HG03280 (cell line): ENCODE measurements around the gene ALKBH5.

ENCODE experiments used
- ATAC-seq: cut with Tn5 transposase; IDR thresholded peaks from one replicate; pipeline ENCODE4 v1.9.1; 2021; ENCODE audit warnings: mild to moderate bottlenecking, moderate library complexity; ENCODE audit not compliant: unreplicated experiment

The ALKBH5 gene

GRCh38 chr17:18184143-18185031 lies 759 bp downstream of the ALKBH5 start:
- peak; percentile 1 for ATAC-seq

GRCh38 chr17:18185391-18185790 lies 1.8 kb downstream of the ALKBH5 start:
- ATAC-seq, result no peak

GRCh38 chr17:18185832-18186626 lies 2.4 kb downstream of the ALKBH5 start:
- ATAC-seq, result no peak

DNA sequence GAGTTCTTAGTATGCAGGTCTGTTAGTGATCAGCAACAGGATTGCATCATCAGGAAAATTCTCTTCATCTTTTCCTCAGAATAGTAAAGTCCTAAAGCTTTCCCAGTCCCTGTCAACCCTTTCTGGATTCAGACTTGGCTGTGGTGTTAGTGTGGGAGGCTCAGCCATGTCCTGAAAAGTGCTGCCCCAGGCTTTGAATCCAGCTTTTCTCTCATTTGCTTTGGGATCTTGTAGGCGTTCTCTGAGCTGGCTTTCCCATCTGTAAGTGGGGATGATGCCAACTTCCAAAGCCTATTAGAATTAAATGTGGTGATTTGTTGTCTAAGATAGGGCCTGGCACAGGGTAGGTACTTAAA lies 3.0 kb downstream of the ALKBH5 start:
- no peak for ATAC-seq

- no peak for ATAC-seq
Measured at GRCh38 chr17:18187226-18187625, 3.6 kb downstream of the ALKBH5 start.

DNA sequence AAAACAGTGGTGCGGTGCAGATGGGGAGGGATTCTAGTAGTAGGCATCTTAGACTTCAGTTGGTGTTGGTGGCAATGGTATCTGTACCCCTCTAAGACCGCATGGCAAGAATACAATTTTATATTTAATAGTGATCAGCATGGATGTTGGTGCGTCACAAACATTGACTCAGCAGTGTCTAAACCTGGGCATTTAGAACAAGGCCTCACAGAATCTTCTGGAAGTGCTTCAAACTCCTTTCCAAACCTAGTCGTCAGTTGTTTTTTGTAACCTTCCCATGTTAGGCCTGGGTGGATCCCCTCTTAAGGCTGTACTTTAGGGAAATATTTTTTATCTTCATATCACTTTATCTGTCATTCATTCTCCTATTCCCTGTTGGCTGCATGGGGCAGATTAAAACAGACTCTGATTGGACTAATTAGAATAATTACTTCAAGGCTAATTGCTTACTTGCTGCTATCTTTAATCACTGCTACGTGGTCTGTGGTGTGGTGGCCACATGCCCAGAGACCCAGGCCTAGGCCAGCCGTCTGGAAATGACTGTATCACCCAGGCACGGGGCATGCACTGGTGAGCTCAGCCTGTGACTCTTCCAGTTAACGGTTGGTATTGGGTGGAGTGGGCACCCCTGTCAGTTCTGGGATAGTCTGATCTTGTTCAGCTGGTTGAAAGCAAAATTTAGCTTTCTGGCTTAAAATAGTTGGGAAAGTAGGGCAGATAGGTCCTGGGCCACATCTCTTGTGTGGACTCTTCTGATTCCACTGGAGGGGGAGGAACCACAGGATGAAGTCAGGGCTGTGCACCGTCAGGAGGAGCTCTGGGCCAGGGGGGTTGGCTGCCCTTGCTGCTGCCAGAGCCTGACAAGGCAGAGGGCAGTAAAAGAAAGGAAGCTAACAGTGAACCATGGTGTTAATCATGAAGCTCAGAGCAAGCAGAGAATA lies 4.5 kb downstream of the ALKBH5 start:
- ATAC-seq, result no peak

DNA sequence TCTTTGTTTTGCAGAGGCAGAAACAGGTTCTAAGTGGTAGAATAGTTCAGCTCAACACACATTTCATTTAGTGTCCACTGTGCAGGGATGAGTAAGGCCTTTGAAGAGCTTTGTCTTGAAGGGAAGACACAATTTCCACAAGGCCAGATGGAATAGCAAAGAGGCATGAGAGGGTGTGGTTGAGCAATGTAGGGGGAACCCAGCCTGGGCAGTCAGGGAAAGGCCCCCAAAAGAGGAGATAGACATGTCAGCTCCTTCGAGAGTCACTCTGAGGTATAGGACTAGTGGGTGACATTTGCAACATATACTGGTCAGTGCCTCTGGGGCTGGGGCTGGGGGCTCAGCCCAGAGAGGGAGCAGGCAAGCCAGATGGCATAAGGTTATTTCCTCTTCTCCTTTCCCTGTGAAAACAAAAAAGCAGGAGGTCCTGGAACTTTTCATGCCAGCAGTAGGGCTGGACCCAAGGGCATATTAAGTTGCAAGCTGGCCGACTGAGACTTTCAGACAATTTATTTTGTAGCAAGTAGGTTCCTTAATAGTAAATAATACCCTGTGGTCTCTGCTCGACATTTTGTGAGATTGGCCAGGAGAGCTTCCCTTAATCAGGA lies 7.1 kb downstream of the ALKBH5 start:
- no peak for ATAC-seq

- ATAC-seq, result no peak
Measured at GRCh38 chr17:18191236-18191667, 7.6 kb downstream of the ALKBH5 start.

- no peak for ATAC-seq
Measured at GRCh38 chr17:18191967-18192366, 8.3 kb downstream of the ALKBH5 start.

DNA sequence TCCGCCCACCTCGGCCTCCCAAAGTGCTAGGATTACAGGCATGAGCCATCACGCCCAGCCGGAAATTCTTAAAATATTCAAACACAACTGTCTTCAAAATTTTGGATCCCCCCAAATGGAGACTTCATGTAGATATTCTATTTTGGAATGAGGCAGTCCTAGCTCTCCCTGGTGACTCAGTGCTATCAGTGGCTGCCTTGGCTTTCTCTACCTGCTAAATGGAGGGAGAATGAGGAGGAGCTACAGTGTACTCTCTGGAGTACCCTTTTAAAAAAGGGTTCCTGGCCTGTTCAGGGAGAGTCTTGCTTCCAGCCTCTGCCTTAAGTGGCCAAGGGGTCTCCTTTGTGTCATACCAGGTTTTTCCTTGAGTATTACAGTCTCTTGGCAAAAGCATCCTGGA lies 10.8 kb downstream of the ALKBH5 start:
- ATAC-seq, result no peak

DNA sequence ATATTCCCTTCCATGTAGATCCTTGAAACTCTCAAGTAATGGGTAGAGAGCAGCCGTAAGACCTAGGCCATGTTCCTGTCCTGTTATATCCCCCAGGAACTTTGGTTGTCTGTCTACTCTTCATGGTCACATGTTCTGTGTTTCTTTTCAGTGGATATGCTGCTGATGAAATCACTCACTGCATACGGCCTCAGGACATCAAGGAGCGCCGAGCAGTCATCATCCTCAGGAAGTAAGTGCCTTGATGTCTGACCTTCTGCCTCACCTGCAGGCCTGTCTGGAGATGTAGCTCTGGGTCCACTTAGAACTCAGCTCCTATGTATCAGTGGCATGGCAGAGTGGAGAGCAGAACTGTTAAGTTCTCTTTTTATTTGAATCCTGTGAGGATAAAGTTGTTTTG lies 11.2 kb downstream of the ALKBH5 start:
- ATAC-seq, result no peak

DNA sequence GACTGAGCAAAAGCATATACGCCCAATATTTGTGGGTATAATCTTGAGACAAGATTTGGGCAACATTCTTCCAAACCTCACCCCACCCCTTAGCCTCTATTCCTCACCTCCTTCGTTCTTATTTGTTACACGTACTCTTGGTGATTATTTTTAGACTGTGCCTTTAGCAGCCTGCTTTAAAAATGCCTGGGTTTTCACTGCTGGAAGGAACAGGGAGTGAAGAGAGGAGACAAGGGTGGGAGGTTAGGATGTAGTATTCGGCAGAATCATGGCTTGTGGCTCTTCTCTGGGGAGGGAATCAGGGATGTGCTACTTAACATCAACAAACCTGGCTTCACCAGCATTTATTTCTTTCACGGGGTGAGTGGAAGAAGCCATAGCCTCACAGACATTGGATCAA lies 11.6 kb downstream of the ALKBH5 start:
- no peak for ATAC-seq

DNA sequence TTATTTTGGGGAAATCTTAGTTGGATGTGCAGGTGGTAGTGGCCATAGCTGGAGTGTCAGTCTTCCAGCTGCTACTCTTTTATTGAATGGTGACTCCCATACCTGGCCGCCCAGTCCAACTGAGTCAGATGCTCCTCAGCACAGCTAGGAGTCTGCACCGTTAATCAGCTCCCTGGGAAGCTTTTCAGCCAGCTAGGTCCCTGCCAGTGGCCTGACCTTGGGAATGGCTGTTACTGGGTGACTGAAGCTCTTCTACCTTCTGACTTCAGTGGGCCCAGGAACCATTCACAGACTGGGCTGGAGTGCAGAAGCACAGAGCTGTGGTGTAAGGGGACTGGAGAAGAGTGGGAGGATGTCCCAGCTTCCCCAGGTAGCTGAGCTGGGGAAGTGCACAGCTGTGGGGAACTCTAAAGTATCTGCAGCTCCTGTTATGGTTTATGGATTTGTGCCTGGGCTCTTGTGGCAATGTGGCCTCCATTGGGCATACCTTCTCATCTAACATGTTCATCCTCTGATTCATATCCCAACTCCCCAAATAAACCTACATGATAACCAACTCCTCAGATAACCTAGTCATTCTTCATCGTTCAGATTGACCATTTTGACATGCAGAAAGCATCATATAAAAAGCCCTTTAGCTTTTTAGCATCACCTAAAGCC lies 14.0 kb downstream of the ALKBH5 start:
- no peak for ATAC-seq

- ATAC-seq, result no peak
Measured at GRCh38 chr17:18198530-18198929, 14.9 kb downstream of the ALKBH5 start.

DNA sequence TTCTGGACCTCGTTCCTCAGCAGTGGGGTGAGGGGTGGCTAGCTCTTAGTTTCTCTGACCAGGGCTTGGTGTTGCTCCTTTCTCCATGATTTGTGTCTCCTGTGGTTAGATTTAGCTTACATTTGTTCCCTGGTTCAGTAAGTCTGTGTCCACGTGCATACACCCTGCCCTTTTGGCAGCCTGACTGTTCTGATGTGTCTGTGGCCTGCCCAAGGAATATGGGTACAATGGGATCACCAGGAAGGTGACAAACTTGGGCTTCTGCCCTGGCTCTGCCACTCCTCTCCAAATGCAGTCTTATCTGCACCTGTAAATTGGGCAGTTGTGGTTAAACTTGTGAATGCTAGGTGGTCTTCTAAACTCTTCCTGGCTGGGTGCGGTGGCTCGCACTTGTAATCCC lies 17.5 kb downstream of the ALKBH5 start:
- no peak for ATAC-seq

DNA sequence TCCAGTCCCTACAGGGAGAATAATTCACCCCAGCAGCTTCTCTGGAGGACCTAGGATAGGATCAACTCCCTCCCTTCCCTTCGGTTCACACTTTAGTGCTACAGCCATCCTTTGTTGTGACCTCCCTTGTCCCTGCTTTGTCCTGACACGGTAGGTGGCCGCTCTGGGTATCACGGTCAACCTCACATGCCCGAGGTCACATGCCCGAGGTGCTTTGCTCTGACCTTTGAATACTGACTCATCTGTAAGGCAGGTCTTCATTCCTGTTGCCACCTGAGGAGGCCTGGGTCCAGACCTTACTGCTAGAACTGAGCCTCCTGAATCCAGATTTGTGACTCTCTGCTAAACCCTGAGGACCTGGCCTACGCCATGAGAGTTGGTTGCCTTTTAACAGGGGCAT lies 19.7 kb downstream of the ALKBH5 start:
- no peak for ATAC-seq

GRCh38 chr17:18205861-18206260 lies 22.2 kb downstream of the ALKBH5 start:
- ATAC-seq, result no peak

GRCh38 chr17:18206962-18207361 lies 23.3 kb downstream of the ALKBH5 start:
- ATAC-seq, result no peak

- ATAC-seq, result no peak
Measured at GRCh38 chr17:18208092-18208491, 24.5 kb downstream of the ALKBH5 start.

DNA sequence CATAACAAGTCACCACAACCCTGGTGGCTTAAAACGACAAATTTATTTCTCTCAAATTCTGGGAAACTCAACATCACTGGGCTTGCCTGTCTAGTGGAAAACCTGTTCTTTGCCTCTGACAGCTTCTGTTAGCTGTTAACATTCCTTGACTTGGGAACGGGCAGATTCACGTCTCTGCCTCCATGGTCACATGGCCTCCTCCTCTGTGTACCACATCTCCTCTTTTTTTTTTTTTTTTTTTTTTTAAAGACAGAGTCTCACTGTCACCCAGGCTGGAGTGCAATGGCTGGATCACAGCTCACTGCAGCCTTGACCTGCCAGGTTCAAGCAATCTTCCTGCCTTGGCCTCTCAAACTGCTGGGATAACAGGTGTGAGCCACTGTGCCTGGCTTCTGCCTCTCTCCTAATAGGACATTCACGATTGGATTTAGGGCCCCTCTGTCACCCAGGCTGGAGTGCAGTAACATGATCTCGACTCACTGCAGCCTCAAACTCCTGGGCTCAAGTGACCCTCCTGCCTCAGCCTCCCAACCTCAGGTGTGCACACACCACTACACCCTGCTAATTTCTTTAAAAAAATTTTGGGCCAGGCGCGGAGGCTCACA lies 30.1 kb downstream of the ALKBH5 start:
- no peak for ATAC-seq
